Neural progenitor cell (in vitro differentiated cells): ENCODE results near the gene AHSG.

Source experiments
- EZH2 ChIP-seq: fragments of 200-600 bp; sonication (generic); IDR thresholded peaks from 2 replicates; pipeline ENCODE4 v1.6.1; 2017; ENCODE audit warnings: antibody characterized with exemption, mild to moderate bottlenecking, moderate library complexity
- TF ChIP-seq, protein P1 (sequence below): fragments of 200-600 bp; sonication (generic); IDR thresholded peaks from 2 replicates; pipeline ENCODE4 v1.5.1; 2017; ENCODE audit warnings: antibody characterized with exemption, mild to moderate bottlenecking

DNA sequence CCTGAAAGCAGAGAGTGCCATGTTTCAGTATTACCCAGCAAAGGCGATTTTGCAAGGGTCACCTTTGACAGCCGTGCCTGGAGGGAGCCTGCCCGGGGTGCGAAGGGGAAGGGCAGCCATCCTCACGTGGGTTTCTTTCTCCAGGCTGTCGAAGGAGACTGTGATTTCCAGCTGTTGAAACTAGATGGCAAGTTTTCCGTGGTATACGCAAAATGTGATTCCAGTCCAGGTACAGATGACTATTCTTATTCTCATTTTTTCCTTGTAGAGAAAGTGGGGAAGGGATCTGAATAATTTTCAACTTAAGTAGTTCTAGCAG is 3.4 kb downstream of the AHSG start:
- TF ChIP-seq, protein P1, sequence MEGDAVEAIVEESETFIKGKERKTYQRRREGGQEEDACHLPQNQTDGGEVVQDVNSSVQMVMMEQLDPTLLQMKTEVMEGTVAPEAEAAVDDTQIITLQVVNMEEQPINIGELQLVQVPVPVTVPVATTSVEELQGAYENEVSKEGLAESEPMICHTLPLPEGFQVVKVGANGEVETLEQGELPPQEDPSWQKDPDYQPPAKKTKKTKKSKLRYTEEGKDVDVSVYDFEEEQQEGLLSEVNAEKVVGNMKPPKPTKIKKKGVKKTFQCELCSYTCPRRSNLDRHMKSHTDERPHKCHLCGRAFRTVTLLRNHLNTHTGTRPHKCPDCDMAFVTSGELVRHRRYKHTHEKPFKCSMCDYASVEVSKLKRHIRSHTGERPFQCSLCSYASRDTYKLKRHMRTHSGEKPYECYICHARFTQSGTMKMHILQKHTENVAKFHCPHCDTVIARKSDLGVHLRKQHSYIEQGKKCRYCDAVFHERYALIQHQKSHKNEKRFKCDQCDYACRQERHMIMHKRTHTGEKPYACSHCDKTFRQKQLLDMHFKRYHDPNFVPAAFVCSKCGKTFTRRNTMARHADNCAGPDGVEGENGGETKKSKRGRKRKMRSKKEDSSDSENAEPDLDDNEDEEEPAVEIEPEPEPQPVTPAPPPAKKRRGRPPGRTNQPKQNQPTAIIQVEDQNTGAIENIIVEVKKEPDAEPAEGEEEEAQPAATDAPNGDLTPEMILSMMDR: no peak
- TF ChIP-seq EZH2: no peak
